Activated CD4-positive, alpha-beta memory T cell treated with anti-CD3 and anti-CD28 coated beads for 36 hours (primary cell): Measurements from ENCODE around the gene HOXB13. TPM values are rescaled to one million over a fixed set of nuclear protein-coding genes. Genes with fewer than 3 reads are reported as not detected.

ENCODE experiments used
- CTCF ChIA-PET: fragments of 350-600 bp; sonication (Branson Sonifier 250); formaldehyde crosslinking; loops from one replicate; lab custom pipeline; 2021; ENCODE audit warnings: antibody characterized with exemption, inconsistent platforms; lab: Charles Lee
- POLR2A ChIA-PET: fragments of 350-600 bp; sonication (Branson Sonifier 250); formaldehyde crosslinking; loops from one replicate; lab custom pipeline; 2021; ENCODE audit warnings: antibody characterized with exemption; lab: Charles Lee
- DNase-seq: peaks from one replicate; pipeline ENCODE4 v3.0.0-alpha.2; 2020
- H3K27ac Mint-ChIP-seq: one replicate; pipeline ENCODE4 v1.8.0; 2021; ENCODE audit warnings: mixed read lengths
- H3K27me3 Mint-ChIP-seq: one replicate; pipeline ENCODE4 v1.8.0; 2021; ENCODE audit warnings: mixed read lengths
- H3K36me3 Mint-ChIP-seq: one replicate; pipeline ENCODE4 v1.8.0; 2021; ENCODE audit warnings: mixed read lengths
- H3K4me1 Mint-ChIP-seq: one replicate; pipeline ENCODE4 v1.8.0; 2021; ENCODE audit warnings: low read depth, mixed read lengths
- H3K4me3 Mint-ChIP-seq: one replicate; pipeline ENCODE4 v1.8.0; 2021; ENCODE audit warnings: mild to moderate bottlenecking, mixed read lengths
- H3K9me3 Mint-ChIP-seq: one replicate; pipeline ENCODE4 v1.8.0; 2021; ENCODE audit warnings: mixed read lengths
- intact Hi-C: fragments of 100-400 bp; cut with micrococcal nuclease; formaldehyde crosslinking; loops from one replicate; pipeline ENCODE4 v1.15.1; 2023
- total RNA-seq, 2 experiments: library from RNA; stranded (reverse); gene quantifications; one replicate each; pipeline ENCODE4 v1.2.3, GENCODE V29; 2021

HOXB13 gene
- not detected for total RNA-seq

- DNase-seq, result peak; percentile 54
Observed at GRCh38 chr17:48728232-48729231, at the start of gene HOXB13. HOXB13 (minus strand) TSS chr17:48728750; CDS start chr17:48728593, 157 bp downstream.

GRCh38 chr17:48776602-48777001, 48.1 kb upstream of the HOXB13 start:
- ChIA-PET POLR2A (no interaction called here), CTCF (no interaction called here)
- no peak overlapping the region for H3K4me3 Mint-ChIP-seq
- no peaks in the 10 kb centered on the region for H3K9me3 Mint-ChIP-seq
- no peaks in the 10 kb centered on the region for H3K36me3 Mint-ChIP-seq
- peaks cover 18% of the 10 kb centered on the region for H3K27me3 Mint-ChIP-seq
- no peak overlapping the region for H3K27ac Mint-ChIP-seq
- intact Hi-C loops, result no loop called here
- no peaks in the 10 kb centered on the region for H3K4me1 Mint-ChIP-seq
- DNase-seq, result no peak

More at GRCh38 chr17:48728232-48729231, at the start of gene HOXB13:
- Mint-ChIP-seq H3K9me3 (no peaks in the 10 kb centered on the region), H3K4me1 (peaks cover 38% of the 10 kb centered on the region), H3K27ac (no peak within 1 kb of the TSS), H3K4me3 (peak within 1 kb of the TSS; percentile 31), H3K27me3 (peaks cover 89% of the 10 kb centered on the region), H3K36me3 (no peaks in the 10 kb centered on the region)
- CTCF ChIA-PET, result interaction anchor here (0.7 to 1.5 kb wide), 5 partner anchors 9 to 255 kb away, joined by 3 to 5 read pairs (median 4); no protein-coding TSS in a partner anchor
- intact Hi-C loops, result loop anchor here (10.0 kb wide), 2 partner anchors 66 to 266 kb away; partner anchors contain the start of gene IGF2BP1
- POLR2A ChIA-PET, result interaction anchor here (1.0 kb wide), 1 partner anchor 22 kb away, joined by 3 read pairs; no protein-coding TSS in a partner anchor

GRCh38 chr17:48773245-48773644, 44.7 kb upstream of the HOXB13 start:
- H3K4me3 Mint-ChIP-seq, result no peak overlapping the region
- H3K36me3 Mint-ChIP-seq, result no peaks in the 10 kb centered on the region
- ChIA-PET POLR2A (no interaction called here), CTCF (no interaction called here)
- no peaks in the 10 kb centered on the region for H3K9me3 Mint-ChIP-seq
- peaks cover 26% of the 10 kb centered on the region for H3K27me3 Mint-ChIP-seq
- no peak for DNase-seq
- intact Hi-C loops, result no loop called here
- H3K27ac Mint-ChIP-seq, result no peak overlapping the region
- no peaks in the 10 kb centered on the region for H3K4me1 Mint-ChIP-seq

- Mint-ChIP-seq H3K9me3 (no peaks in the 10 kb centered on the region), H3K4me1 (no peaks in the 10 kb centered on the region), H3K4me3 (no peak overlapping the region), H3K27ac (no peak overlapping the region), H3K36me3 (no peaks in the 10 kb centered on the region), H3K27me3 (peaks cover 26% of the 10 kb centered on the region)
- DNase-seq, result no peak
- POLR2A ChIA-PET, result no interaction called here
- intact Hi-C loops, result no loop called here
- CTCF ChIA-PET, result interaction anchor here (2.2 kb wide), 1 partner anchor 93 kb away, joined by 9 read pairs; no protein-coding TSS in a partner anchor
Observed at GRCh38 chr17:48770954-48771353, 42.4 kb upstream of the HOXB13 start.

GRCh38 chr17:48769009-48769675, 40.6 kb upstream of the HOXB13 start:
- DNase-seq, result no peak
- Mint-ChIP-seq H3K9me3 (no peaks in the 10 kb centered on the region), H3K27ac (no peak overlapping the region), H3K27me3 (peaks cover 27% of the 10 kb centered on the region), H3K4me1 (no peaks in the 10 kb centered on the region), H3K36me3 (no peaks in the 10 kb centered on the region), H3K4me3 (no peak overlapping the region)
- POLR2A ChIA-PET, result interaction anchor here (1.0 kb wide), 1 partner anchor 38 kb away, joined by 3 read pairs; no protein-coding TSS in a partner anchor
- CTCF ChIA-PET, result interaction anchor here (0.6 to 2.3 kb wide), 7 partner anchors 10 to 133 kb away, joined by 3 to 9 read pairs (median 4); partner anchors contain the start of gene PRAC2
- intact Hi-C loops, result no loop called here

- H3K36me3 Mint-ChIP-seq, result no peaks in the 10 kb centered on the region
- H3K9me3 Mint-ChIP-seq, result no peaks in the 10 kb centered on the region
- DNase-seq, result no peak
- POLR2A ChIA-PET, result no interaction called here
- H3K27ac Mint-ChIP-seq, result no peak overlapping the region
- intact Hi-C loops, result no loop called here
- peaks cover 32% of the 10 kb centered on the region for H3K27me3 Mint-ChIP-seq
- H3K4me3 Mint-ChIP-seq, result no peak overlapping the region
- CTCF ChIA-PET, result interaction anchor here (0.8 to 2.3 kb wide), 4 partner anchors 14 to 112 kb away, joined by 3 to 7 read pairs (median 3); no protein-coding TSS in a partner anchor
- H3K4me1 Mint-ChIP-seq, result no peaks in the 10 kb centered on the region
Observed at GRCh38 chr17:48767263-48767774, 38.8 kb upstream of the HOXB13 start.

- H3K27me3 Mint-ChIP-seq, result peaks cover 58% of the 10 kb centered on the region
- CTCF ChIA-PET, result interaction anchor here (0.8 kb wide), 2 partner anchors 118 to 125 kb away, joined by 3 to 5 read pairs; no protein-coding TSS in a partner anchor
- no peaks in the 10 kb centered on the region for H3K9me3 Mint-ChIP-seq
Observed at GRCh38 chr17:48761114-48761513, 32.6 kb upstream of the HOXB13 start.

GRCh38 chr17:48760411-48760810, 31.9 kb upstream of the HOXB13 start:
- H3K36me3 Mint-ChIP-seq, result no peaks in the 10 kb centered on the region

More at GRCh38 chr17:48761114-48761513, 32.6 kb upstream of the HOXB13 start:
- Mint-ChIP-seq H3K36me3 (no peaks in the 10 kb centered on the region), H3K27ac (no peak overlapping the region), H3K4me1 (no peaks in the 10 kb centered on the region), H3K4me3 (no peak overlapping the region)
- DNase-seq, result no peak
- POLR2A ChIA-PET, result no interaction called here
- intact Hi-C loops, result no loop called here

GRCh38 chr17:48759288-48759687, 30.7 kb upstream of the HOXB13 start:
- no peak for DNase-seq
- Mint-ChIP-seq H3K27ac (no peak overlapping the region), H3K27me3 (peaks cover 67% of the 10 kb centered on the region), H3K9me3 (no peaks in the 10 kb centered on the region), H3K36me3 (no peaks in the 10 kb centered on the region), H3K4me3 (no peak overlapping the region), H3K4me1 (peaks cover 1% of the 10 kb centered on the region)
- ChIA-PET POLR2A (no interaction called here), CTCF (interaction anchor here (1.4 kb wide), 1 partner anchor 10 kb away, joined by 3 read pairs; no protein-coding TSS in a partner anchor)
- intact Hi-C loops, result no loop called here

More at GRCh38 chr17:48760411-48760810, 31.9 kb upstream of the HOXB13 start:
- POLR2A ChIA-PET, result no interaction called here
- Mint-ChIP-seq H3K27ac (no peak overlapping the region), H3K4me3 (no peak overlapping the region), H3K4me1 (no peaks in the 10 kb centered on the region), H3K27me3 (peaks cover 61% of the 10 kb centered on the region), H3K9me3 (no peaks in the 10 kb centered on the region)
- intact Hi-C loops, result loop anchor here (1.0 kb wide), 1 partner anchor 19 kb away; no protein-coding TSS in a partner anchor
- no peak for DNase-seq
- CTCF ChIA-PET, result interaction anchor here (0.8 to 1.0 kb wide), 2 partner anchors 82 to 118 kb away, joined by 3 read pairs; no protein-coding TSS in a partner anchor

- no peaks in the 10 kb centered on the region for H3K36me3 Mint-ChIP-seq
- H3K4me1 Mint-ChIP-seq, result peaks cover 13% of the 10 kb centered on the region
- CTCF ChIA-PET, result interaction anchor here (1.4 to 1.7 kb wide), 2 partner anchors 34 to 79 kb away, joined by 3 to 6 read pairs; no protein-coding TSS in a partner anchor
- no peak overlapping the region for H3K4me3 Mint-ChIP-seq
- H3K27ac Mint-ChIP-seq, result no peak overlapping the region
- H3K9me3 Mint-ChIP-seq, result no peaks in the 10 kb centered on the region
- intact Hi-C loops, result no loop called here
- POLR2A ChIA-PET, result no interaction called here
- no peak for DNase-seq
- peaks cover 76% of the 10 kb centered on the region for H3K27me3 Mint-ChIP-seq
Observed at GRCh38 chr17:48757524-48757961, 29.0 kb upstream of the HOXB13 start.

- CTCF ChIA-PET, result interaction anchor here (1.2 to 1.7 kb wide), 2 partner anchors 33 to 79 kb away, joined by 4 to 6 read pairs; no protein-coding TSS in a partner anchor
- no peak for DNase-seq
- POLR2A ChIA-PET, result no interaction called here
Observed at GRCh38 chr17:48756830-48757251, 28.3 kb upstream of the HOXB13 start.

More at GRCh38 chr17:48756830-48757251, 28.3 kb upstream of the HOXB13 start:
- H3K36me3 Mint-ChIP-seq, result no peaks in the 10 kb centered on the region
- intact Hi-C loops, result no loop called here
- peaks cover 76% of the 10 kb centered on the region for H3K27me3 Mint-ChIP-seq
- no peaks in the 10 kb centered on the region for H3K9me3 Mint-ChIP-seq
- H3K4me1 Mint-ChIP-seq, result peaks cover 13% of the 10 kb centered on the region
- no peak overlapping the region for H3K27ac Mint-ChIP-seq
- no peak overlapping the region for H3K4me3 Mint-ChIP-seq
